Motor neuron (in vitro differentiated cells): ENCODE measurements around the gene C10orf88. TPM values are rescaled to one million over a fixed set of nuclear protein-coding genes. Genes with fewer than 3 reads are reported as not detected.
A peak's percentile ranks its signal among the peaks of the same experiment; 100 is the strongest.

ENCODE experiments used
- ATAC-seq, 8 experiments: fragments of 200-7000 bp; cut with Tn5 transposase; replicated peaks in 6 of 8; 2 replicates each; pipeline ENCODE4 v1.8.0; 2021; ENCODE audit warnings: mild to moderate bottlenecking in 8 of 8, moderate library complexity in 8 of 8
- H3K27ac ChIP-seq, 2 donors: fragments of 250-450 bp; sonication (Bioruptor Pico); 2 replicates each; pipeline ENCODE4 v1.9.0; 2021; ENCODE audit warnings: antibody characterized with exemption in 2 of 2, mild to moderate bottlenecking in 2 of 2, moderate library complexity in 1 of 2
- H3K4me1 ChIP-seq, 2 donors: fragments of 250-450 bp; sonication (Bioruptor Pico); replicated peaks in 1 of 2; 2 replicates each; pipeline ENCODE4 v1.6.1; 2021; ENCODE audit warnings: antibody characterized with exemption in 2 of 2, mild to moderate bottlenecking in 2 of 2, moderate library complexity in 1 of 2
- H3K4me3 ChIP-seq, 5 donors: fragments of 250-450 bp; sonication (Bioruptor Pico); 2 replicates each; pipeline ENCODE4 v1.9.0; 2021; ENCODE audit warnings: antibody characterized with exemption in 5 of 5, mild to moderate bottlenecking in 5 of 5, moderate library complexity in 4 of 5
- WGBS, 10 experiments: fragments of 450-650 bp; shearing (Covaris generic); methylation state at CpG; one replicate each; pipeline ENCODE4 v1.0.0; 2022; 5-methylcytosine and 5-hydroxymethylcytosine counted together
- in situ Hi-C, 9 experiments: fragments of 400-800 bp; cut with MboI; loops; one replicate each; pipeline ENCODE4 v1.15.0; 2021; ENCODE audit warnings: low sequenced_read_pairs in 9 of 9, low pct_unique_long_range_greater_than_20kb in 2 of 9; ENCODE audit not compliant: unreplicated experiment in 9 of 9
- total RNA-seq, 8 experiments: library from RNA; unstranded; fragments of 300-600 nt; gene quantifications; 2 replicates each; pipeline versions ENCODE4 v1.2.3 to v1.2.4, GENCODE V29; 2022

The C10orf88 gene
- total RNA-seq, result 10 to 100 TPM; 10.3 to 16.2 (median 12.5) TPM

- 0 to 17% (median 0%) methylated on average over 1 to 15 of the region's 77 CpGs; no CpG with 5 or more reads in 4 of the 10 experiments for WGBS, 10 experiments
- peak within 1 kb of the TSS; percentile 73 to 87 (median 81) for H3K4me3 ChIP-seq
- in situ Hi-C loops, result no loop called here
- peak; percentile 98 to 100 (median 99) for ATAC-seq
- peaks cover 13 to 24% of the 10 kb centered on the region in 2 donors for H3K4me1 ChIP-seq
- H3K27ac ChIP-seq, result peak within 1 kb of the TSS; percentile 90 to 92
Observed at GRCh38 chr10:122953902-122954730, at the start of gene C10orf88. C10orf88 (minus strand) TSS chr10:122954227; CDS start chr10:122954178, 49 bp downstream.

- Histone ChIP-seq H3K4me3 (no peak overlapping the region), H3K27ac (no peak overlapping the region), H3K4me1 (no peaks in the 10 kb centered on the region)
- no peak for ATAC-seq
- in situ Hi-C loops, result no loop called here
- WGBS, 10 experiments, result 84 to 100% (median 94%) methylated on average over 1 to 2 of the region's 2 CpGs
Observed at GRCh38 chr10:123001370-123001769, 47.3 kb upstream of the C10orf88 start.

- no peak overlapping the region for H3K4me3 ChIP-seq
- no peaks in the 10 kb centered on the region for H3K4me1 ChIP-seq
- 20 to 100% (median 79%) methylated on average over 1 to 3 of the region's 3 CpGs for WGBS, 10 experiments
- H3K27ac ChIP-seq, result no peak overlapping the region
- no peak for ATAC-seq
- in situ Hi-C loops, result no loop called here
Observed at GRCh38 chr10:123000155-123000554, 46.1 kb upstream of the C10orf88 start.

- WGBS, 10 experiments, result 28 to 100% (median 60%) methylated on average over 1 to 3 of the region's 3 CpGs
- H3K27ac ChIP-seq, result no peak overlapping the region
- no peak overlapping the region for H3K4me3 ChIP-seq
- in situ Hi-C loops, result no loop called here
- ATAC-seq, result peak in 4 of 8 experiments; percentile 52 to 88 (median 70)
- no peaks in the 10 kb centered on the region for H3K4me1 ChIP-seq
Observed at GRCh38 chr10:122999347-122999746, 45.3 kb upstream of the C10orf88 start.

- WGBS, 10 experiments, result 85 to 100% (median 95%) methylated on average over 1 to 3 of the region's 3 CpGs; no CpG with 5 or more reads in 1 of the 10 experiments
- Histone ChIP-seq H3K4me1 (no peaks in the 10 kb centered on the region), H3K27ac (no peak overlapping the region), H3K4me3 (no peak overlapping the region)
- in situ Hi-C loops, result no loop called here
- ATAC-seq, result no peak
Observed at GRCh38 chr10:122998934-122999333, 44.9 kb upstream of the C10orf88 start.

GRCh38 chr10:122998360-122998917, 44.4 kb upstream of the C10orf88 start:
- 74 to 96% (median 90%) methylated on average over 3 to 6 of the region's 6 CpGs for WGBS, 10 experiments
- no peak overlapping the region for H3K27ac ChIP-seq

GRCh38 chr10:122997864-122998263, 43.8 kb upstream of the C10orf88 start:
- ATAC-seq, result no peak
- in situ Hi-C loops, result no loop called here

More at GRCh38 chr10:122998360-122998917, 44.4 kb upstream of the C10orf88 start:
- no peak for ATAC-seq
- no peak overlapping the region for H3K4me3 ChIP-seq
- H3K4me1 ChIP-seq, result no peaks in the 10 kb centered on the region
- in situ Hi-C loops, result no loop called here

GRCh38 chr10:122995936-122996335, 41.9 kb upstream of the C10orf88 start:
- WGBS, 10 experiments, result 82 to 100% (median 100%) methylated on average over 1 to 3 of the region's 4 CpGs; no CpG with 5 or more reads in 1 of the 10 experiments
- no peak for ATAC-seq
- Histone ChIP-seq H3K4me3 (no peak overlapping the region), H3K4me1 (no peaks in the 10 kb centered on the region), H3K27ac (no peak overlapping the region)
- in situ Hi-C loops, result no loop called here

More at GRCh38 chr10:122997864-122998263, 43.8 kb upstream of the C10orf88 start:
- Histone ChIP-seq H3K4me1 (no peaks in the 10 kb centered on the region), H3K27ac (no peak overlapping the region), H3K4me3 (no peak overlapping the region)
- 92 to 100% (median 98%) methylated on average over 1 to 3 of the region's 3 CpGs for WGBS, 10 experiments

GRCh38 chr10:122993797-122994336, 39.8 kb upstream of the C10orf88 start:
- Histone ChIP-seq H3K27ac (no peak overlapping the region), H3K4me3 (no peak overlapping the region), H3K4me1 (no peaks in the 10 kb centered on the region)
- in situ Hi-C loops, result no loop called here
- no peak for ATAC-seq
- 71 to 100% (median 83%) methylated on average over 1 to 5 of the region's 6 CpGs; no CpG with 5 or more reads in 3 of the 10 experiments for WGBS, 10 experiments

- Histone ChIP-seq H3K27ac (no peak overlapping the region), H3K4me3 (no peak overlapping the region), H3K4me1 (no peaks in the 10 kb centered on the region)
- in situ Hi-C loops, result no loop called here
- 75 to 100% (median 100%) methylated on average over 1 of the region's 1 CpG for WGBS, 10 experiments
- ATAC-seq, result no peak
Observed at GRCh38 chr10:122992031-122992585, 38.1 kb upstream of the C10orf88 start.

- in situ Hi-C loops, result no loop called here
- Histone ChIP-seq H3K27ac (no peak overlapping the region), H3K4me3 (no peak overlapping the region), H3K4me1 (no peaks in the 10 kb centered on the region)
- no peak for ATAC-seq
- 12 to 83% (median 67%) methylated on average over 2 to 5 of the region's 5 CpGs; no CpG with 5 or more reads in 1 of the 10 experiments for WGBS, 10 experiments
Observed at GRCh38 chr10:122990278-122990677, 36.3 kb upstream of the C10orf88 start.

GRCh38 chr10:122988501-122988900, 34.5 kb upstream of the C10orf88 start:
- Histone ChIP-seq H3K4me1 (no peaks in the 10 kb centered on the region), H3K27ac (no peak overlapping the region), H3K4me3 (no peak overlapping the region)
- 10 to 100% (median 70%) methylated on average over 1 to 2 of the region's 2 CpGs; no CpG with 5 or more reads in 2 of the 10 experiments for WGBS, 10 experiments
- in situ Hi-C loops, result no loop called here
- no peak for ATAC-seq

- in situ Hi-C loops, result no loop called here
Observed at GRCh38 chr10:122986335-122986734, 32.3 kb upstream of the C10orf88 start.

More at GRCh38 chr10:122986335-122986734, 32.3 kb upstream of the C10orf88 start:
- Histone ChIP-seq H3K4me1 (peaks cover 0 to 3% of the 10 kb centered on the region in 2 donors), H3K27ac (no peak overlapping the region), H3K4me3 (no peak overlapping the region)
- no peak for ATAC-seq
- WGBS, 10 experiments, result 55 to 100% (median 92%) methylated on average over 3 to 6 of the region's 6 CpGs; no CpG with 5 or more reads in 1 of the 10 experiments
